T-helper 17 cell (primary cell): ENCODE data around the gene OLFM3. TPM values are rescaled to one million over a fixed set of nuclear protein-coding genes. Genes with fewer than 3 reads are reported as not detected.

ENCODE experiments used
- ATAC-seq: fragments of 150-1000 bp; cut with Tn5 transposase; 2 replicates; pipeline ENCODE4 v1.10.0; 2021; ENCODE audit warnings: mild to moderate bottlenecking, moderate library complexity
- DNase-seq, 3 donors: peaks; one replicate each; pipeline versions ENCODE4 v3.0.0 to v3.0.0-alpha.2; 2020 to 2021
- H3K9me3 ChIP-seq: one replicate; pipeline ENCODE4 v1.7.0; 2013; ENCODE audit warnings: low read length, mild to moderate bottlenecking; ENCODE audit not compliant: control insufficient read depth, poor library complexity, severe bottlenecking
- H3K27ac Mint-ChIP-seq: one replicate; pipeline ENCODE4 v1.8.0; 2022; ENCODE audit warnings: mild to moderate bottlenecking, moderate library complexity, mixed read lengths
- H3K27me3 Mint-ChIP-seq: one replicate; pipeline ENCODE4 v1.8.0; 2022; ENCODE audit warnings: mixed read lengths
- H3K36me3 Mint-ChIP-seq: one replicate; pipeline ENCODE4 v1.8.0; 2022; ENCODE audit warnings: low read depth, mixed read lengths
- H3K4me1 Mint-ChIP-seq: one replicate; pipeline ENCODE4 v1.8.0; 2022; ENCODE audit warnings: mild to moderate bottlenecking, mixed read lengths
- H3K4me3 Mint-ChIP-seq: one replicate; pipeline ENCODE4 v1.8.0; 2022; ENCODE audit warnings: mild to moderate bottlenecking, moderate library complexity, mixed read lengths
- total RNA-seq, 4 donors: library from RNA in 2 of 4; stranded (reverse) in 2 of 4; gene quantifications; one replicate each; pipeline ENCODE4 v1.2.3 and lab custom pipeline; 2022 to 2026

OLFM3 gene
- total RNA-seq, 2 donors from 2014 or later = not detected

DNA sequence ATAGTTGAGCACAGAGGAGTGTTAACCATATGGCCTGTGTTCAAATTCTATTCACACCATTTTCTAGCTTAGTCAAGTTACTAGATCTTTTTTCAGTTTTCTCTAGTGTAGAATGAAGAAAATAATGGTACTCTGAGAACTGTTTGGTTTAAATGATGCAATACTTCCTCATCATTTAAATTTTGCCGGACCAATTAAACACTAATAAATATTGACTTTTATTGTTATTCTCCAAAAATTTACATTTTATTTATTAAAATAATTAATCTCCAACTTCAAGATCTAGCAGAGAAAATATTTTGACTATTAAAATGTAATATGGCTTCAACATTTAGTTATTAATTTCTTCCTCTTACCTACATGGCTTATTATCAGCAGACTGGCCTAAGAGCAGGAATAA, 123.1 kb downstream of the OLFM3 start:
- Mint-ChIP-seq H3K4me1 (no peaks in the 10 kb centered on the region), H3K4me3 (no peak overlapping the region), H3K27me3 (no peaks in the 10 kb centered on the region), H3K36me3 (no peaks in the 10 kb centered on the region), H3K27ac (no peak overlapping the region)
- H3K9me3 ChIP-seq = no peaks in the 10 kb centered on the region
- ATAC-seq (no peak), DNase-seq (no peak)

DNA sequence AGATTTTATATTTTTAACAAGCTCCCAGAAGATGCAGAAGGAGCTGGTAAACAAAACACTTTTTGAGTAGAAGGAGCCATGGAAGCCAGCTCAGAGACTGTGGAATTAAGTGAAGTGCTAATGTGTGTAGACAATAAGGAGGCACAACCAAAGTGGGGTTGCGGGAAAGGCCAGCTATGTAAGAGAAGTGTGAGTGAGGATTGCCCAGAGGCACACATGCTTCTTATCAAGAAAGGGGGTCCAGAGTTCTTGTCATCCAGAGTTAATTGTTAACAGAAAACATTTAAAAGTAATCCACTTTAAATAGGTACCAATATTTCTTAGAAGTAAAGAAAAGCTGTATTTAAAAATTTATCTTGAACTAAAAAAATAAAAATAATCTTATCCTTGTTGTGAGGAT, 136.8 kb downstream of the OLFM3 start:
- no peak for ATAC-seq
- no peaks in the 10 kb centered on the region for H3K4me1 Mint-ChIP-seq
- no peak overlapping the region for H3K27ac Mint-ChIP-seq
- no peak for DNase-seq
- no peaks in the 10 kb centered on the region for H3K36me3 Mint-ChIP-seq
- H3K4me3 Mint-ChIP-seq = no peak overlapping the region
- H3K27me3 Mint-ChIP-seq = no peaks in the 10 kb centered on the region
- no peaks in the 10 kb centered on the region for H3K9me3 ChIP-seq

DNA sequence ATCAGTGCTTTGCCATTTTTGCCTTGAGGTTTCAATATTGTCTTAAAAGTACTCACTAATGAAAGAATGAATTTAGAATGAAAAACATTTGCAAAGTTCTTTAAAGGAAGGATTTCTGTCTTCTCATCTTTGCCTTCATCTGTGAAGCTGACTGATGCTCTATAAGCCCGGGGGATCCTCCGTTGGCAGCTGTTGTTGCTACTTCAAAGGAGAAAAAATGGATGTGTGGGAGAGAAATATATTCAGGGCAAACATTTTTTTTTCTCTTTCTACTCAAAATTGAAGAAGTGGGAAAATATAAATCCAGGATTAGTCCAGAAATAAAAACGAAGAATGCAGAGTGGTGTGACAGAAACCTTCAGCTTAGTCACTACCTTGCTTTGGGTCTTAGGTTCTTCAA, 142.5 kb downstream of the OLFM3 start:
- no peak overlapping the region for H3K4me3 Mint-ChIP-seq
- H3K9me3 ChIP-seq = no peaks in the 10 kb centered on the region
- H3K27ac Mint-ChIP-seq = no peak overlapping the region
- ATAC-seq = no peak
- no peaks in the 10 kb centered on the region for H3K36me3 Mint-ChIP-seq
- no peak for DNase-seq
- H3K4me1 Mint-ChIP-seq = no peaks in the 10 kb centered on the region
- H3K27me3 Mint-ChIP-seq = no peaks in the 10 kb centered on the region

DNA sequence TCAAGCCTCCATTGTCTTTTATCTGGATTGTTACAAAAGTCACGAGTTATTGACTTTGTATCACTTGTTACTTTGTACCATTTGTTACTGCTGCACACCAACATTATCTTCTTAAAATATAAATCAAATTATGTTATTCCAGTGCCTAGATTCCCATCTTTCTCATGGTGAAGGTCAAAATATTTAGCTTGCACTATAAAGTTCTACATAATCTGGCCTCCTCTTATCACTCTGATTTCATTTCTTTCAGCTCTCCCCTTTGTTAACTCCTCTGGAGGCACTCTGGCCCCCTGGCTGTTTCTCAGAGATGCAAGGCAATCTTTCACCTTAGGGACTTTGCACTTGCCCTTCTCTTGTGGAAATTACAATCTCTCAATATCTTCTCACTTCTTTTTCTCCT, 143.8 kb downstream of the OLFM3 start:
- H3K9me3 ChIP-seq = no peaks in the 10 kb centered on the region
- no peak for DNase-seq
- no peaks in the 10 kb centered on the region for H3K4me1 Mint-ChIP-seq
- no peak for ATAC-seq
- no peak overlapping the region for H3K4me3 Mint-ChIP-seq
- no peak overlapping the region for H3K27ac Mint-ChIP-seq
- no peaks in the 10 kb centered on the region for H3K36me3 Mint-ChIP-seq
- H3K27me3 Mint-ChIP-seq = no peaks in the 10 kb centered on the region

DNA sequence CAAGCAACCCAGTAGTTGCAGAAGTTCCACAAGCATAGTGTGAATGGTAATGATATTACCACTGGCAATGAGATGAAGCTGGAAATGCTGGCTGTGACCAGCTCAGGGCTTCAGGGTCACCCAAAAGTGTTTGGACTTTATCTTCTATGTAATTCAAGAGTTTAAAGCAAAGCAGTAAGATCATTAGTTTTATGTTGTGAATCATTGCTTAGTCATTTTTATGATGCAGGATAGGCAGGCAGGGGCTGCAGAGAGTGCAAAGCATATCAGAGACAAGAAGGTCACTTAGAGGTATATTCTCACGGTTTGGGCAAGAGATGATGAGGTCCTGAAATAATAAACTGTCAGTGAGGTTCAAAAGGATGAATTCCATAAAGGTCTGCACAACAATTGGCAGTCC, 147.4 kb downstream of the OLFM3 start:
- no peaks in the 10 kb centered on the region for H3K27me3 Mint-ChIP-seq
- no peak for ATAC-seq

DNA sequence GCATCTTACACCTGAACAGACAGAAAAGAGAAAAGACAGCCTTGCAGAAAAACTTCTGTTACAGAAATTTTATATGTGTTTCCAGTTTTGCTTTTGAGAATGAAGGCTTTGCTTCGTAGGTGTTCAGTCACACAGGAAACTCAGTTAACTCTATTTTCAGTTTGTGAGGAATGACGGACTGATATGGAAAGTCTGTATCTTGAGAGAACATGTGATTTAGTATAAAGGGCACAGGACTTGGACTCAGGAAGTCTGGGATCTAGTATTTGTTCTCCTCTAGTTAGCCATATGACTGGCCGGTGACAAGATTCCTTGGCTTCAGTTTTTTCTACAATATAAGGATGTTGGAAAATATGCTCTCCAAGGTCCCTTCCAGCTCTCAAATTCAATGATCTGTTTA, 149.1 kb downstream of the OLFM3 start:
- Mint-ChIP-seq H3K4me1 (no peaks in the 10 kb centered on the region), H3K27me3 (no peaks in the 10 kb centered on the region), H3K36me3 (no peaks in the 10 kb centered on the region), H3K27ac (no peak overlapping the region), H3K4me3 (no peak overlapping the region)
- DNase-seq (no peak), ATAC-seq (no peak)
- H3K9me3 ChIP-seq = no peaks in the 10 kb centered on the region

More for the DNA sequence above, 147.4 kb downstream of the OLFM3 start:
- Mint-ChIP-seq H3K27ac (no peak overlapping the region), H3K4me3 (no peak overlapping the region), H3K4me1 (no peaks in the 10 kb centered on the region), H3K36me3 (no peaks in the 10 kb centered on the region)
- DNase-seq = no peak
- no peaks in the 10 kb centered on the region for H3K9me3 ChIP-seq

DNA sequence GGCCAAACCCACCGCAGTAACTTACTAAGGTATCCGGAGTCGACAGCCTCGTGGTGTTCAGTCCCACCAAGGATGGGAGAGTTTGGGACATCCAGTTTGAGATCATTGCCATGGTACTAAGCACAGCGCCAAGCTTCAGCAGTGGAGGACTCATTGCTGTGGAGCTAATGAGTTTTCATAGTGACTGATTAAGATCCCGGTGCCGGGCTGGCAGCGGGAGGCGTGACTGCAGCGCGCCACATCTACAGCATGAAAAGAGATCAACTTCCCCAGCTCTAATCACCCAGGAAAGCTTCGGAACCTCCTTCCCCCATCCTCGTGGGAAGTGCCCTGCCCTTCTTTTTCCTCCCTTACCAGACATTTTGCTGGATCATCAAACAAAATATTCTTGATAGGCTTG, 149.9 kb downstream of the OLFM3 start:
- no peaks in the 10 kb centered on the region for H3K9me3 ChIP-seq

DNA sequence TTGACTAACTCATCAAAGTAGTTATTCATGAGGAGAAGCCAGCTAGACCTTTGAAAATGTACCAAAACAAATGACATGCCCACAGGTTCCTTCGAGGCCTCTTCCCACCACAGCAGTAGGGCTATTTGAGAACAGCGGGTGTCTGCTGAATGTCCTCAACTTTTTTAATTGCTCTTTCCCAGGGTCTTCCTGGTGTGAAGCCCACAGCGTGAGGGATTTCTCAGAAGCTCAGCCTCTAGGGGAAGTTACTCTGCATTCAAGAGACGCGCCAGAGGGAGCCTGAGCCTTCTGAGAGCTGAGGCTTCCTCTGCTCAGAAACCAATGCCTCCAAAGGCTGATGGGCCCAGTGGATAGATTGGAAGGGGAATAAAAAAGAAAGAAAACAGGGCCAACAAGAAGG, 153.6 kb downstream of the OLFM3 start:
- ATAC-seq (no peak), DNase-seq (no peak)
- H3K4me1 Mint-ChIP-seq = no peaks in the 10 kb centered on the region
- no peak overlapping the region for H3K4me3 Mint-ChIP-seq
- no peaks in the 10 kb centered on the region for H3K9me3 ChIP-seq
- H3K36me3 Mint-ChIP-seq = no peaks in the 10 kb centered on the region
- H3K27ac Mint-ChIP-seq = no peak overlapping the region
- H3K27me3 Mint-ChIP-seq = no peaks in the 10 kb centered on the region

More for the DNA sequence above, 149.9 kb downstream of the OLFM3 start:
- no peak for ATAC-seq
- DNase-seq = no peak
- no peaks in the 10 kb centered on the region for H3K4me1 Mint-ChIP-seq
- H3K27me3 Mint-ChIP-seq = no peaks in the 10 kb centered on the region
- no peak overlapping the region for H3K4me3 Mint-ChIP-seq
- no peaks in the 10 kb centered on the region for H3K36me3 Mint-ChIP-seq
- H3K27ac Mint-ChIP-seq = no peak overlapping the region

DNA sequence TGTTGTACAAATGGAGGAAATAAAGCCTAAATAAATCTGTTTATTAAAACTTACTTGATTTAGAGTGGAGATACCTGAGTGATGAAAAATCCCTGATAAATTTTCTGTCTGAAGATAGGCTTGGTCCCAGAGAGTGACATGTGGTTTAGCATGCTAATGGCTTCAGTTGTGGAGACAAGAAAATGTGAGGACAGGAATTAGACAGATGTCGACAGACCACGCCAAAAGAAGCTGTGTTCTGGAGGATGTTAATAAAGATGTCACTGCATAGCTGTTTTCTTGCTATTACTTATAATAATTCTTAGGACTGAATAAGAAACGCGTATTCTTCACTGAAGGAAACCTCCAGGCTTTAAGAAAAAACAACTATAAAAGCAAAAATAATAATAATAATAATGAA, 154.9 kb downstream of the OLFM3 start:
- H3K9me3 ChIP-seq = no peaks in the 10 kb centered on the region
- Mint-ChIP-seq H3K4me1 (no peaks in the 10 kb centered on the region), H3K27ac (no peak overlapping the region), H3K4me3 (no peak overlapping the region), H3K36me3 (no peaks in the 10 kb centered on the region), H3K27me3 (no peaks in the 10 kb centered on the region)
- ATAC-seq (no peak), DNase-seq (no peak)

DNA sequence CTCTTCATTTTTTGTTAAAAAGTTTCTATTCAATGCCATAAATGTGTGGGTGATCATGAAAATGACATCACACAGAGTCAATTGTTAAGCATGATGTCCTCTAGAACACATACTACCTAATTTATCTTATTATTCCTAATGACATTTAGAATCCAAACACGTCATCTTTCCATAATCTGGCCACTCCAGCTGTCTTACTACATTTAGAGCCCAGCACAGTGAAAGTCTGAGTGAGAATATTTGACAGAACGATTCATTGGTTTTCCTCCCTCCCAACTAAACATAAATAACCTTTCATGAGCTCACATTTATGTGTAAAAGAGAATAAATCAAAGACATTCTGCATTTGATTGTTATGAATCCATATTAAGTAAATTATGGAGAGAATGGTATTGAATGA, 160.7 kb downstream of the OLFM3 start:
- Mint-ChIP-seq H3K4me1 (no peaks in the 10 kb centered on the region), H3K27me3 (no peaks in the 10 kb centered on the region), H3K36me3 (no peaks in the 10 kb centered on the region), H3K27ac (no peak overlapping the region), H3K4me3 (no peak overlapping the region)
- ATAC-seq (no peak), DNase-seq (no peak)
- H3K9me3 ChIP-seq = peaks cover 3% of the 10 kb centered on the region

DNA sequence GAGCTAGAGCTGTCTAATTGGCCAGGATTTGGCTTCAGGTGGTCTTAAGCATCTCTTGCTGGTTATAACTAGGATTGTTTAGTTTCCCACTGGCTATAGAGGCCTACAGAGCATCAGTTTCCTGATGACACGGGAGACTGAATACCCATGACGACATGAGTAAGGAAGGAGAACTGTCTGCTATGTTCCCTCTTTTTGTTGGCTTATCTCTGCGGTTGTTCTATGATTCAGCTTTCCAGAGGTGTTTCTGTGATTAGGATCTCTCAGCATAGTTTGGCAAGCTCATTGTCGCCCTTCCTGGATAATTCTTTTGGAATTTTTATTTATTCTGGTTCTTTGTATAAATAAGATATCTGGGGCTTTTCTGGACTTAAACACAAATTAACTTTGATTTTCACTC, 163.4 kb downstream of the OLFM3 start:
- Mint-ChIP-seq H3K27me3 (no peaks in the 10 kb centered on the region), H3K4me1 (no peaks in the 10 kb centered on the region), H3K4me3 (no peak overlapping the region), H3K27ac (no peak overlapping the region), H3K36me3 (no peaks in the 10 kb centered on the region)
- DNase-seq = no peak
- ATAC-seq = no peak
- peaks cover 3% of the 10 kb centered on the region for H3K9me3 ChIP-seq

DNA sequence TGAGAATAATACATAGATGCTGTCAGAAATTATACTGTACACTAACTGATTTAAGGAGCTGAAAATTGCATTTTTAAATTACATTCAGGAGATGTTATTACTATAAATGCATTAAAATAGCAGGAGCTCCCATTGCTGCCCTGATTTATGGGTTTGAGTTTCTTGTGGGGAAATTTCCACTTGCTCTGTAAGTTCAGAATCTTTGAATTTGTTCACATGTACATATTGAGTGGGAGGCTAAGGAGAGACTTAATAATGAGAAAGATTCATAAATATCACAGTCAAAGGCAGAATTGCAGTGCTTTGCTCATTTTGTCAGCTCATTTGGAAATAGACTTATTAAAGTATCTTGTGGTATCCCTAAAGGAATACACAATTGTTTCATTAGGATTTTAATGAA, 170.3 kb downstream of the OLFM3 start:
- Mint-ChIP-seq H3K4me3 (no peak overlapping the region), H3K27me3 (no peaks in the 10 kb centered on the region), H3K27ac (no peak overlapping the region), H3K36me3 (no peaks in the 10 kb centered on the region), H3K4me1 (no peaks in the 10 kb centered on the region)
- ATAC-seq (no peak), DNase-seq (no peak)
- no peaks in the 10 kb centered on the region for H3K9me3 ChIP-seq

DNA sequence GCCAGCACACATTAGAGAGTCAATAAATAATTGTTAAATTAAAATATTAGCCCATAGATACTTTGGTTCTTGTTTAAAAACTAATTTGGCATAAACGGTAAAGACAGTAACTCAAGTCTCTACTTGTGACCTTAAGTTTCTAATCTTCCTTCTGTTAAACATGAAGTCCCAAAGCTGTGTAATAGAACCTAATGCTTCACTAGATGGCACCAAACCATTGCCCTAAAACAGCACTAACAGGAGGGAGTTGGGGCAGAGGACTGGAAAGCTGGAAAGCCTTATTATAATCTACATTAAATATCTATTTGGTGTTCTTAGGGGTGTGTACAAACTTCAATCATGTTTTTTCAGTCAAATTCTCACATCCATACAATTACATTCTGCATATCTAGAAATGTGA, 176.7 kb downstream of the OLFM3 start:
- Mint-ChIP-seq H3K27ac (no peak overlapping the region), H3K4me3 (no peak overlapping the region), H3K4me1 (no peaks in the 10 kb centered on the region), H3K27me3 (no peaks in the 10 kb centered on the region), H3K36me3 (no peaks in the 10 kb centered on the region)
- no peaks in the 10 kb centered on the region for H3K9me3 ChIP-seq
- no peak for ATAC-seq
- no peak for DNase-seq

DNA sequence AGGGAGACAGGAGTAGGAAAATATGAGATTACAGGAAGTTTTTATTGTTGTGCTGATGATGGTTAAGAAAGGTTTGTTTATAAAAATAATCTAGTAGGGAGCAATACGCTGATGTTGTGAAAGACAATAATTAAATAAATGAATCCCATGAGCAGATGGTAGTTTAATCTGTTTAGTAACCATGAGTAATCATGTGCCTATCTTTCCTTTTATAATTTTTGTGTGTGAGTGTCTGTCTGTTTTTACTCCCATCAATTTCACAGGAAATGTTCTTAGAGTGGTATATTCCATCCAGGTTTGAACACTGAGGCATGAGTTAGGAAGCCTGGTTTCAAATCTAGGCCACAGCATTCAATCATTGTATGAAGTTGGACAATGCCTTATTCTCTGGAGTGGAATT, 180.5 kb downstream of the OLFM3 start:
- Mint-ChIP-seq H3K27ac (no peak overlapping the region), H3K4me1 (no peaks in the 10 kb centered on the region), H3K36me3 (no peaks in the 10 kb centered on the region), H3K27me3 (no peaks in the 10 kb centered on the region), H3K4me3 (no peak overlapping the region)
- no peak for DNase-seq
- H3K9me3 ChIP-seq = no peaks in the 10 kb centered on the region
- no peak for ATAC-seq

DNA sequence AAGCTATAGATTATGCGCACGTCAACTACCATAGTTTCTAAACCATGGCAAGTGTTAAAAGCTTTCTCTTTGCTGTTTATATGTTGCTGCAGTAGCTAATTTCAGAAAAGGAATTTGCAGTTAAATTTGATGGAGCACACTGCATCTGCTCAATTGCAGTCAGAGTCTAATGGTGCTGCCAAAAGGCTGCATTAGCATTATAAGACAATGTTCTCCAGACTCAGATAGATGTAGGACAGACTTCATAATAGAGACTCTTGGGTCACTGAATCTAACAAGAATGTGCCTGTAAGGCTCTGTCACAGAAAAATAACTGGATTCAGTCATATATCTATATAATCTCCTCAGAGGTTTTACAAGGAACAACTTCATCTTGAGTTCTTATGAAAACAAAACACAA, 198.3 kb downstream of the OLFM3 start:
- H3K36me3 Mint-ChIP-seq = no peaks in the 10 kb centered on the region
- no peaks in the 10 kb centered on the region for H3K27me3 Mint-ChIP-seq
- no peaks in the 10 kb centered on the region for H3K4me1 Mint-ChIP-seq
- H3K4me3 Mint-ChIP-seq = no peak overlapping the region
- no peak overlapping the region for H3K27ac Mint-ChIP-seq
- DNase-seq = no peak
- H3K9me3 ChIP-seq = no peaks in the 10 kb centered on the region
- no peak for ATAC-seq
